DND-41 (cell line): Measurements from ENCODE around the gene SCN10A.

Experiments used
- CTCF ChIP-seq: IDR thresholded peaks from 2 replicates; pipeline ENCODE4 v1.5.1; 2012; ENCODE audit warnings: borderline replicate concordance, low read length, moderate library complexity, mild to moderate bottlenecking; ENCODE audit not compliant: poor library complexity, severe bottlenecking; ENCODE audit errors: extremely low read depth
- EZH2 ChIP-seq: IDR thresholded peaks from 3 replicates; pipeline ENCODE4 v1.6.1; 2012; ENCODE audit warnings: borderline replicate concordance, low read depth, mild to moderate bottlenecking, moderate library complexity, low read length, inconsistent platforms; ENCODE audit not compliant: severe bottlenecking

GRCh38 chr3:38824349-38824748 lies 8.3 kb upstream of the SCN10A start:
- TF ChIP-seq CTCF (no peak), EZH2 (no peak)
